DLD1 (cell line): ENCODE measurements around the gene MSH2.
"Not testable (repeated sequence)": the region's sequence is repeated elsewhere in the genome, so short reads cannot be mapped to it uniquely, and the experiment has no call there.

Source experiments
- in situ Hi-C: cut with HindIII; loops from 2 replicates; pipeline ENCODE4 v1.10.0; 2017; ENCODE audit warnings: low sequenced_read_pairs

The MSH2 gene

GRCh38 chr2:47406649-47407330 lies 3.8 kb downstream of the MSH2 start:
- in situ Hi-C loops = not testable (repeated sequence)

DNA sequence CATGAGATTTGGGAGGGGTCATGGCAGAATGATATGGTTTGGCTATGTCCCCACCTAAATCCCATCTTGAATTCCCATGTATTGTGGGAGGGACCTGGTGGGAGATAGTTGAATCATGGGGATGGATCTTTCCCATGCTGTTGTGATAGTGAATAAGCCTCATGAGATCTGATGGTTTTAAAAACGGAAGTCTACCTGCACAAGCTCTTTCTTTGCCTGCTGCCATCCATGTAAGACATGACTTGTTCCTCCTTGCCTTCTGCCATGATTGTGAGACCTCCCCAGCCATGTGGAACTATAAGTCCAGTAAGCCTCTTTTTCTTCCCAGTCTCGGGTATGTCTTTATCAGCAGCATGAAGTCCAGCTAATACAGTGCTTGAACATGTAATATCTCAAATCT lies 5.0 kb downstream of the MSH2 start:
- in situ Hi-C loops = not testable (repeated sequence)

GRCh38 chr2:47414682-47415458 lies 11.9 kb downstream of the MSH2 start:
- in situ Hi-C loops = no loop called here

DNA sequence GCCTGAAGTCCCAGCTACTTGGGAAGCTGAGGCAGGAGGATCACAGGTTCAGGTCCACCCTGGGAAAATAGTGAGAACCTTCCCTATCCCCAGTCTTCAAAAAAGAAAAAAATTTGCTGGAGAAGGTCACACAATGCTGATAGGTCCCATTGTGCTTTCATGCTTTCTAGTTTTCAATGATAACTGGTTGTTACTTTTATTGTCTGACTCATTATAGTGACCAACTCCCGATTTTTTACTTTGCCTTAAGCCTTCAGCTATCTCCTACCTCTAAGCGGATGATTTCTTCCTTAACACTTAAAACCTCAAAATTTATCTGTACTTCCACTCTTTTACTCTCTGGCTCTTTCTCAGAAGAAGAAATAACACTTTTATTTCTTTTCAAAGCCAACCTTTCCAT lies 17.3 kb downstream of the MSH2 start:
- in situ Hi-C loops = no loop called here

DNA sequence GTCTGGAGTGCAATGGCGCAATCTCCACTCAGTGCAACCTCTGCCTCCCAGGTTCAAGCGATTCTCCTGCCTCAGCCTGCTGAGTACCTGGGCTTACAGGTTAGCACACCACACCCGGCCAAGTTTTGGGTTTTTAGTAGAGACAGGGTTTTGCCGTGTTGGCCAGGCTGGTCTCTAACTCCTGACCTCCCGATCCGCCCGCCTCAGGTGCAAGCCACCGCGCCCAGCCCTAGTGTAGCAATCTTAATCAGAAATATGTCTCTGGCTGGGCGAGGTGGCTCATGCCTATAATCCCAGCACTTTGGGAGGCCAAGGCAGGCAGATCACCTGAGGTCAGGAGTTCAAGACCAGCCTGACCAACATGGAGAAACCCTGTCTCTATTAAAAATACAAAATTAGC lies 17.7 kb downstream of the MSH2 start:
- in situ Hi-C loops = not testable (repeated sequence)

- in situ Hi-C loops = no loop called here
Measured at GRCh38 chr2:47422016-47422415, 19.1 kb downstream of the MSH2 start.

- in situ Hi-C loops = no loop called here
Measured at GRCh38 chr2:47422560-47422959, 19.6 kb downstream of the MSH2 start.

DNA sequence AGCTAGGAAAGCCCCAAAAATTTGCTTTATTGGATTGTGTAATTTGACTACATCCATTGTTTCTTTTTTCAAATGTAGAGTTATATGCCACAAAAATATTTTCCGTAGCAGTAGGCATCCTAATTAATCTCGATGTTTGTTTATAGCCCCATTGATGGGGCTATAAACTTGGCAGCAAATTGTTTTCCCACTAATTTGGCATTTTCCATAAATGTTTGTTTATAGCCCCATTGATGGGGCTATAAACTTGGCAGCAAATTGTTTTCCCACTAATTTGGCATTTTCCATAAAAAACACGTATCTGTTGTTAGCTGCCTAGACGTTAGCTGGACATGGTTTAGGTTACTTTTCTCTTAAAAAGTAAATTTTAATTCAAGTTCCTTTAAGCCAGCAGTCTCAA lies 23.8 kb downstream of the MSH2 start:
- in situ Hi-C loops = no loop called here

GRCh38 chr2:47429795-47430194 lies 26.8 kb downstream of the MSH2 start:
- in situ Hi-C loops = no loop called here

GRCh38 chr2:47433006-47433405 lies 30.1 kb downstream of the MSH2 start:
- in situ Hi-C loops = not testable (repeated sequence)

DNA sequence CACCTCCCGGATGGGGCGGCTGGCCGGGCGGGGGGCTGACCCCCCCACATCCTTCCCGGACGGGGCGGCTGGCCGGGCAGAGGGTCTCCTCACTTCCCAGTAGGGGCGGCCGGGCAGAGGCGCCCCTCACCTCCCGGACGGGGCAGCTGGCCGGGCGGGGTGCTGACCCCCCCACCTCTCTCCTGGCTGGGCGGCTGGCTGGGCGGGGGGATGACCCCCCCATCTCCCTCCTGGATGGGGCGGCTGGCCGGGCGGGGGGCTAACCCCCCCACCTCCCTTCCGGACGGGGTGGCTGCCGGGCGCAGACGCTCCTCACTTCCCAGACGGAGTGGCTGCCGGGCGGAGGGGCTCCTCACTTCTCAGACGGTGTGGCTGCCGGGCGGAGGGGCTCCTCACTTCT lies 30.5 kb downstream of the MSH2 start:
- in situ Hi-C loops = not testable (repeated sequence)

- in situ Hi-C loops = no loop called here
Measured at GRCh38 chr2:47437287-47437686, 34.3 kb downstream of the MSH2 start.

GRCh38 chr2:47438106-47438505 lies 35.1 kb downstream of the MSH2 start:
- in situ Hi-C loops = no loop called here

DNA sequence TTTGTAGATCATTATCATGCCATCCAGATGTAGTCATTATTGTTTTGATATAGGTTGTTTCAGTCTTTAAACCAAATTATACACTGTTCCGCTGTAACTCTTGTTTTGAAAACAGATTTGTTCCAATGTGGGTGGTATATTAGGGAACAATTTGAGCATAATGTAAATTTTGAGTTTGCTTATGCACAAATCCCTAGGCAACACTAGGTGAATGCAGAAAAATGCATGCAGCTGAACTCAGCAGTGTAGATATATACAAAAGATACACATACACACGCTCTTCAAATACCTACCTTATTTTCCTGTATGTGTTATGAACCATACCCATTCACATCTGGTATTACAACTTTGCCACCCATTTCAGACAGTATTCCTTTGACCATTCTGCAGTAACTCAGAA lies 35.8 kb downstream of the MSH2 start:
- in situ Hi-C loops = no loop called here

GRCh38 chr2:47451790-47452189 lies 48.8 kb downstream of the MSH2 start:
- in situ Hi-C loops = loop anchor here (5.0 kb wide), 1 partner anchor 66 kb away; no protein-coding TSS in a partner anchor

DNA sequence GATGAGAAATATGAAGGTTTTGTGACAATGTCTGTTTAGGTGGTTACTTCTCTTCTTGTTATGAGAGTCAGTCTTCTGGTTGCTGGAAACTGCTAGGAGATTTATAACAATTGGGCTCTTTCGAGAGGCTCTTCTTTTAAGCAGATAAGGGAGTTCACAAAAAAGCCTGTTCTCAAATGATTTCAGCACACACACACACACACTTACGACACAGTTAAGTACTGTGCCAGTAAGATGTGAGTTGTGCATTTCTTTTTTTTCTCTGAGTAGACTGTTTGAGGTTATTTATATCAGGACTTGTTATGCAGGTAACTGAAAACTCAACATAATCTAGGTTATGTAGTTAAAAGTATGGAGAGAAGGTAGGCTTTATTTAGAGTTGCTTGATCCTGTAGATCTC lies 49.8 kb downstream of the MSH2 start:
- in situ Hi-C loops = loop anchor here (5.0 kb wide), 1 partner anchor 65 kb away; no protein-coding TSS in a partner anchor

- in situ Hi-C loops = loop anchor here (5.0 kb wide), 1 partner anchor 62 kb away; no protein-coding TSS in a partner anchor
Measured at GRCh38 chr2:47454818-47455217, 51.9 kb downstream of the MSH2 start.

- in situ Hi-C loops = no loop called here
Measured at GRCh38 chr2:47455411-47455810, 52.5 kb downstream of the MSH2 start.

- in situ Hi-C loops = no loop called here
Measured at GRCh38 chr2:47456851-47457250, 53.9 kb downstream of the MSH2 start.

- in situ Hi-C loops = no loop called here
Measured at GRCh38 chr2:47457268-47457667, 54.3 kb downstream of the MSH2 start.

- in situ Hi-C loops = no loop called here
Measured at GRCh38 chr2:47459021-47459420, 56.1 kb downstream of the MSH2 start.

- in situ Hi-C loops = no loop called here
Measured at GRCh38 chr2:47460766-47461165, 57.8 kb downstream of the MSH2 start.
